Coronary artery (tissue), 2 donors: Measurements from ENCODE around the gene NAV2.

Source experiments
- DNase-seq: peaks from one replicate; pipeline ENCODE4 v3.0.0-alpha.2; 2017; ENCODE audit warnings: low spot score
- H3K27ac ChIP-seq, 2 donors: fragments of 200-600 bp; sonication (generic); one replicate each; pipeline ENCODE4 v1.5.1; 2016 to 2019
- H3K4me3 ChIP-seq: fragments of 200-600 bp; sonication (generic); 2 replicates; pipeline ENCODE4 v1.5.1; 2016; ENCODE audit warnings: mild to moderate bottlenecking, moderate library complexity
- TF ChIP-seq, protein P1 (sequence below): fragments of 200-600 bp; sonication (generic); IDR thresholded peaks from one replicate; pipeline ENCODE4 v1.5.1; 2019; ENCODE audit warnings: antibody characterized with exemption

NAV2 gene

DNA sequence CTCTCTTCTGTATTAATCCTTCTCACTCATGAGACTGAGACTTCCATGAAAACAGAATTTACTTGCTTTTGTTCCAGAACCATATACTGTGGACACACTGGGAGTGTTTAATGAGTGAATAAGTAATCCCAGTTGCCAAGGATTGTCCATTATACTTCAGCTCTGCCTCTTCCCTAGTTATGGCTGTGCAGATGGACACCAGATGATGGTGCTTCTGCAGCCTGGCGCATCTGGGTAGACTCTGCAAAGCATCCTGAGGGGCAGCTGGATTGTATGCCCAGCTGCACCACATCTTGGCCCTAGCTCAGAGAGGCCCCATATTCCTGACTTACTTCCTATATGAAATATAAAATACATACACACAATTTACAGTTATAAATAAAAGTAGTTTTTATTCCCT is 404.2 kb downstream of the NAV2 start:
- TF ChIP-seq, protein P1, sequence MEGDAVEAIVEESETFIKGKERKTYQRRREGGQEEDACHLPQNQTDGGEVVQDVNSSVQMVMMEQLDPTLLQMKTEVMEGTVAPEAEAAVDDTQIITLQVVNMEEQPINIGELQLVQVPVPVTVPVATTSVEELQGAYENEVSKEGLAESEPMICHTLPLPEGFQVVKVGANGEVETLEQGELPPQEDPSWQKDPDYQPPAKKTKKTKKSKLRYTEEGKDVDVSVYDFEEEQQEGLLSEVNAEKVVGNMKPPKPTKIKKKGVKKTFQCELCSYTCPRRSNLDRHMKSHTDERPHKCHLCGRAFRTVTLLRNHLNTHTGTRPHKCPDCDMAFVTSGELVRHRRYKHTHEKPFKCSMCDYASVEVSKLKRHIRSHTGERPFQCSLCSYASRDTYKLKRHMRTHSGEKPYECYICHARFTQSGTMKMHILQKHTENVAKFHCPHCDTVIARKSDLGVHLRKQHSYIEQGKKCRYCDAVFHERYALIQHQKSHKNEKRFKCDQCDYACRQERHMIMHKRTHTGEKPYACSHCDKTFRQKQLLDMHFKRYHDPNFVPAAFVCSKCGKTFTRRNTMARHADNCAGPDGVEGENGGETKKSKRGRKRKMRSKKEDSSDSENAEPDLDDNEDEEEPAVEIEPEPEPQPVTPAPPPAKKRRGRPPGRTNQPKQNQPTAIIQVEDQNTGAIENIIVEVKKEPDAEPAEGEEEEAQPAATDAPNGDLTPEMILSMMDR: no peak
- Histone ChIP-seq H3K4me3 (no peak overlapping the region), H3K27ac (peak overlapping the region in 1 of 2 donors; percentile 5)
- DNase-seq: no peak

DNA sequence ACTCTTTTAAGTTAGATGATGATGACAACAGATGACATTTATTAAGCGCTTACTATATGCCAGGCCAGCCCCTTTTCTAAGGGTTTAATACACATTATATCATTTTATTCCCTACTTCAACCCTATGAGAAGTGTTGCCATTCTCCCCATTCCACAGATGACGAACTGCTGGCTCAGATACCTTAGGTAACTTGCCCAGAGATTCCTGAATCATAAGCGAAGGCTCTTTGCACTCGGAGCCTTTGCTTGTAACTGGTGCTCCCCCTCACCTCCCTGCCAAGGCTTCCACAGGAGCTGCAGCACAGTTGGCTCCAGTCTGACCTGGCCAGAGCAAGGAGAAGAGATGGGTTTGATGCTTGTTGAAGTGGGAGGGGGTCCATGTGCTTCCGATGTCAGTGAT is 404.7 kb downstream of the NAV2 start:
- H3K27ac ChIP-seq: no peak overlapping the region
- no peak overlapping the region for H3K4me3 ChIP-seq
- TF ChIP-seq, protein P1: no peak
- no peak for DNase-seq

DNA sequence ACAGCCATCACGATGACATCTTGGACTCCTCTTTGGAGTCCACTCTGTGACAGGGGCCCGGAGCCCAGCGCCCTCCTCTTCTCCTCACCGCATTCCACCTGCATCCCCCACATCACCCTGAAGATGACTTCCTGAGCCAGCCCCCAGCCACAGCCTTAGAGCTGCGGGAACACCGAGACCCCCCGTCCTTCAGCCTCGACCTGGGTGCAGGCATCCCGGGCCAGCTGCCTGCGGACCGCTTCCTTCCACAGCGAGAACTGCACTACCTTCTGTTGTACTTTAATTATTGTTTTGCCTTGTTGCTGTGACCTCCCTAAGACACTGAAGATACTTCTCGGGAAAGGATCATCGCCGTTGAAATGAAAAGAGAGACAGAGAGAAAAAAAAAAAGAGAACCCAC is 405.6 kb downstream of the NAV2 start:
- no peak for DNase-seq
- TF ChIP-seq, protein P1: no peak
- H3K4me3 ChIP-seq: no peak overlapping the region
- no peak overlapping the region for H3K27ac ChIP-seq

DNA sequence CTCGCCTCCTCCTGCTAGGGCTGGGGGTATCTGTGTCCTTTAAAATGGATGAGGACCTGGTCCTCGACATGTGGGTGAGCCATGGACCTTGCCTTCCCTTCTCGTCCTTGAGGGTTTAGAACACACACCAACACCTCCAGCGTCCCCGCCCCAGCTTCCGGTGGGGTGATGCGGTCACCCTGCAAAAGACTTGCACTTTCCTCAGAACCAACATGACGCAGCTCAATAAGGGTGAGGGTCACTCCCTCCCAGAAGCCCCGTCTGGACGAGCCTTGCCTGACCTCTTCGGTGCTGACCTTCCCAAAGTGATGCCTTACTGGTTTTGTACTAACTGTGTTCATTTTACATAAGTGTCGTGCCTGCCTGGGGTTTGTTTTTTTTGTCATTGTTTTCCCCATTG is 406.7 kb downstream of the NAV2 start:
- no peak for DNase-seq
- Histone ChIP-seq H3K4me3 (no peak overlapping the region), H3K27ac (no peak overlapping the region)
- TF ChIP-seq, protein P1: no peak

DNA sequence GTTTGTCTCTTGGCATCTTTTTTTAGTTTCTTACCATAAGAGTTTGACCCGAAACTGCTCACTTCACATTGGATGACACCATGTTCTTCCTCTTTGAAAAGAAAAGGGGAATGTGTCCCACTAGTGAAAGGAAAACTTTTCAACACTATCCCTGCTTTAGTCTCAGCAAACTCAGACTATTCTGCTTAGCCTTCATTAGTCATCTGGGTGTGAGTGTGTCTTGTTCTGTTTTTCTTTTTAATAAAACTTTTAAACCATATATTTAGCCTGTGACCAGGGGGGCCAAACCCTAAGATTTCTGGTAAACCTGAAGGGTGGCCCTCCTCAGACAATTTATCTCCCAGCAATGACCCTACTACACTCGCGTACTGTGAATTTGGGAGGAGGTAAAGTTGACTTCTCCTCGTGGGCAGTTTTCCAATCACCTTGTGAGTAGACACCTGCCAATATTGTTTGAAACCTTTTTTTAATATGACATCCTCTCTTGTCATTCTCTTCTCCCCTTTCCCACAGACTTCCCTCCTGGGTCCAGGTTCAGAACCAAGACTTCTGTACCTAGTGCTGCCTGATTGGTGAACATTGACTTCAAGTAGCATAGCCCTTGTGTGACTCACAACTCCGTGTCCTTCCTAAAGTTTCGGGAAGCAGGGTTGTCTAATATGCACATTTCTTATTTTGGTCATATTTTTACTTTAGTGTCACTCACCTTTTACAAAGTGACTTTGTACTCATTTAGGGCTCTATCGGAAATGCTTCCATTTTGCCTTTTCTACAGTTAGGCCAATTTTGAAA is 407.7 kb downstream of the NAV2 start:
- H3K4me3 ChIP-seq: no peak overlapping the region
- H3K27ac ChIP-seq: no peak overlapping the region
- DNase-seq: no peak
- TF ChIP-seq, protein P1: no peak

DNA sequence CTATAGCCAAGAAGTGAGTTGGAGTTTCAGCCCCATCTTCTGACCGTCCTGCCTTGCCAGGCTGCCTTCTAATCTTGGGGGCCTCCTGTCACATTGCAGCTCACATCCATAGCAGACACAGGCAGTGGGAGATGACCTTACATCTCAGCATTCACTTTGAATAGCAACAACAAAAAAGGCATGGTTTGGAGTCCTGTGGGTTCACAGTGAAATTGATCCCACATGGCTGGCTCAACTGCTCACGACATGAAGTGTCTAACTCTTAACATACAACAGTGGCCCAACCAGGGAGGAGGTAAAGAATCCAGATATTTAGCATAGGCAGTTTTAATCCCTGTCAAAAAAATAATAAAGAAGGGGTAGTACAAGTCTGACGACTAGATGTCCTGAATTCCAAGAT is 409.5 kb downstream of the NAV2 start:
- Histone ChIP-seq H3K27ac (no peak overlapping the region), H3K4me3 (no peak overlapping the region)
- DNase-seq: no peak
- TF ChIP-seq, protein P1: no peak

DNA sequence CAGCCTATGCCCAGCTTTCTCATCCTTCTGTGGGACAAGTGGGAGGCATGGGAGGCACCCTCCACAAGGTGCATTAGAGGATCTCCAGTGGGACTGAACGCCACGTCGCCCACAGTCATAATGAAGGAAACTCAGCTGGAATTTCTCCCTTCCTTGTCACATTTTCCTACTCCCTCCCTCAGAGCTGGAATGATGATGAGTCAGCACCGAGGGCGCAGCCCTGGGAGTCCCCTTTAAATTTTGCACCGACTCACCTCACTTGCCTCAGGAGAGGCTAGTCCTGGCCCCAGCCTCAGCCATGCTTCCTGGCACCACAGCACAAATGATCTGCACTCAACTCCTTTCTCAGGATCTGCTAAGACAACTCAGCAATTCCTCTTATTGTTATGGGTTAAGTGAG is 413.3 kb downstream of the NAV2 start:
- TF ChIP-seq, protein P1: no peak
- no peak for DNase-seq
- Histone ChIP-seq H3K27ac (no peak overlapping the region), H3K4me3 (no peak overlapping the region)
